Immature natural killer cell (primary cell): ENCODE data around the gene MCOLN2. TPM values are rescaled to one million over a fixed set of nuclear protein-coding genes. Genes with fewer than 3 reads are reported as not detected.

Experiments used
- DNase-seq, 3 donors: peaks; one replicate each; pipeline ENCODE4 v3.0.0; 2022; ENCODE audit warnings: mixed read lengths in 1 of 3
- H3K27ac Mint-ChIP-seq, 6 donors: one replicate each; pipeline ENCODE4 v1.8.0; 2020; ENCODE audit warnings: mixed read lengths in 6 of 6, mild to moderate bottlenecking in 5 of 6, inconsistent platforms in 4 of 6, moderate library complexity in 3 of 6
- H3K27me3 Mint-ChIP-seq, 3 donors: one replicate each; pipeline ENCODE4 v1.8.0; 2020 to 2021; ENCODE audit warnings: low read depth in 3 of 3, mild to moderate bottlenecking in 3 of 3, mixed read lengths in 3 of 3, moderate library complexity in 3 of 3, inconsistent platforms in 1 of 3
- H3K36me3 Mint-ChIP-seq, 3 donors: one replicate each; pipeline ENCODE4 v1.8.0; 2020; ENCODE audit warnings: mixed read lengths in 3 of 3, inconsistent platforms in 2 of 3, mild to moderate bottlenecking in 2 of 3
- H3K4me1 Mint-ChIP-seq, 2 donors: one replicate each; pipeline ENCODE4 v1.8.0; 2020; ENCODE audit warnings: inconsistent platforms in 2 of 2, mild to moderate bottlenecking in 2 of 2, mixed read lengths in 2 of 2, moderate library complexity in 1 of 2
- H3K4me3 Mint-ChIP-seq, 5 donors: one replicate each; pipeline ENCODE4 v1.8.0; 2020; ENCODE audit warnings: mild to moderate bottlenecking in 5 of 5, mixed read lengths in 5 of 5, inconsistent platforms in 3 of 5, moderate library complexity in 3 of 5
- H3K9me3 Mint-ChIP-seq, 6 donors: one replicate each; pipeline ENCODE4 v1.8.0; 2020; ENCODE audit warnings: mild to moderate bottlenecking in 6 of 6, mixed read lengths in 6 of 6, inconsistent platforms in 4 of 6, moderate library complexity in 3 of 6
- polyA plus RNA-seq, 3 donors: library from polyadenylated mRNA; unstranded; fragments of 300-500 nt; fragmentation: Illumina TruSeq; gene quantifications; one replicate each; pipeline ENCODE4 v1.2.3, GENCODE V29; 2021

MCOLN2 gene
- polyA plus RNA-seq, 3 donors from 2014 or later, result 1.4 to 3.8 (median 2.1) TPM

GRCh38 chr1:84971957-84972356 is 25.0 kb downstream of the MCOLN2 start:
- Mint-ChIP-seq H3K27ac (peak overlapping the region in 2 of 6 donors; percentile 65 to 71), H3K4me3 (peak overlapping the region in 1 of 5 donors; percentile 67), H3K4me1 (peaks cover 0 to 10% of the 10 kb centered on the region in 2 donors), H3K36me3 (peaks cover 0 to 5% (median 2%) of the 10 kb centered on the region in 3 donors), H3K27me3 (peaks cover 0 to 2% (median 0%) of the 10 kb centered on the region in 3 donors), H3K9me3 (peaks cover 0 to 1% (median 0%) of the 10 kb centered on the region in 6 donors)
- no peak for DNase-seq

- no peaks in the 10 kb centered on the region for H3K9me3 Mint-ChIP-seq
- H3K27ac Mint-ChIP-seq, result peak overlapping the region in 1 of 6 donors; percentile 53
- H3K4me3 Mint-ChIP-seq, result no peak overlapping the region
- H3K36me3 Mint-ChIP-seq, result peaks cover 0 to 2% (median 0%) of the 10 kb centered on the region in 3 donors
- peaks cover 0 to 10% of the 10 kb centered on the region in 2 donors for H3K4me1 Mint-ChIP-seq
- peaks cover 0 to 2% (median 1%) of the 10 kb centered on the region in 3 donors for H3K27me3 Mint-ChIP-seq
- DNase-seq, result no peak
Measured at GRCh38 chr1:84969489-84970250, 27.2 kb downstream of the MCOLN2 start.

- DNase-seq, result no peak
- Mint-ChIP-seq H3K9me3 (no peaks in the 10 kb centered on the region), H3K36me3 (peaks cover 0 to 2% (median 0%) of the 10 kb centered on the region in 3 donors), H3K4me3 (no peak overlapping the region), H3K27me3 (peaks cover 0 to 2% (median 1%) of the 10 kb centered on the region in 3 donors), H3K27ac (no peak overlapping the region), H3K4me1 (peaks cover 0 to 10% of the 10 kb centered on the region in 2 donors)
Measured at GRCh38 chr1:84968865-84969264, 28.0 kb downstream of the MCOLN2 start.

- H3K36me3 Mint-ChIP-seq, result peaks cover 0 to 7% (median 0%) of the 10 kb centered on the region in 3 donors
- no peak for DNase-seq
- no peaks in the 10 kb centered on the region for H3K9me3 Mint-ChIP-seq
- peaks cover 0 to 2% (median 1%) of the 10 kb centered on the region in 3 donors for H3K27me3 Mint-ChIP-seq
- peaks cover 0 to 10% of the 10 kb centered on the region in 2 donors for H3K4me1 Mint-ChIP-seq
- no peak overlapping the region for H3K4me3 Mint-ChIP-seq
- H3K27ac Mint-ChIP-seq, result no peak overlapping the region
Measured at GRCh38 chr1:84968101-84968500, 28.8 kb downstream of the MCOLN2 start.

- Mint-ChIP-seq H3K4me1 (peaks cover 0 to 7% of the 10 kb centered on the region in 2 donors), H3K4me3 (no peak overlapping the region)
Measured at GRCh38 chr1:84967666-84968065, 29.2 kb downstream of the MCOLN2 start.

GRCh38 chr1:84963021-84963420 is 33.9 kb downstream of the MCOLN2 start:
- H3K36me3 Mint-ChIP-seq, result peaks cover 0 to 4% (median 0%) of the 10 kb centered on the region in 3 donors
- H3K27ac Mint-ChIP-seq, result no peak overlapping the region
- no peak for DNase-seq
- no peak overlapping the region for H3K4me3 Mint-ChIP-seq
- H3K4me1 Mint-ChIP-seq, result no peaks in the 10 kb centered on the region
- peaks cover 0 to 3% (median 1%) of the 10 kb centered on the region in 3 donors for H3K27me3 Mint-ChIP-seq
- no peaks in the 10 kb centered on the region for H3K9me3 Mint-ChIP-seq

More at GRCh38 chr1:84967666-84968065, 29.2 kb downstream of the MCOLN2 start:
- Mint-ChIP-seq H3K27me3 (peaks cover 0 to 2% (median 1%) of the 10 kb centered on the region in 3 donors), H3K27ac (no peak overlapping the region), H3K9me3 (no peaks in the 10 kb centered on the region), H3K36me3 (peaks cover 0 to 7% (median 0%) of the 10 kb centered on the region in 3 donors)
- no peak for DNase-seq

- Mint-ChIP-seq H3K9me3 (no peaks in the 10 kb centered on the region), H3K27me3 (peaks cover 0 to 3% (median 2%) of the 10 kb centered on the region in 3 donors), H3K36me3 (peaks cover 0 to 4% (median 0%) of the 10 kb centered on the region in 3 donors), H3K4me1 (no peaks in the 10 kb centered on the region), H3K4me3 (no peak overlapping the region), H3K27ac (no peak overlapping the region)
- DNase-seq, result no peak
Measured at GRCh38 chr1:84961316-84961715, 35.6 kb downstream of the MCOLN2 start.

GRCh38 chr1:84960371-84960770 is 36.5 kb downstream of the MCOLN2 start:
- no peaks in the 10 kb centered on the region for H3K4me1 Mint-ChIP-seq
- peaks cover 0 to 4% (median 0%) of the 10 kb centered on the region in 3 donors for H3K36me3 Mint-ChIP-seq
- no peak overlapping the region for H3K27ac Mint-ChIP-seq
- no peaks in the 10 kb centered on the region for H3K9me3 Mint-ChIP-seq
- no peak for DNase-seq
- peaks cover 0 to 4% (median 3%) of the 10 kb centered on the region in 3 donors for H3K27me3 Mint-ChIP-seq
- no peak overlapping the region for H3K4me3 Mint-ChIP-seq

GRCh38 chr1:84959294-84959693 is 37.6 kb downstream of the MCOLN2 start:
- Mint-ChIP-seq H3K9me3 (no peaks in the 10 kb centered on the region), H3K27ac (peak overlapping the region in 1 of 6 donors; percentile 37), H3K36me3 (peaks cover 0 to 4% (median 0%) of the 10 kb centered on the region in 3 donors), H3K27me3 (peaks cover 0 to 4% (median 3%) of the 10 kb centered on the region in 3 donors), H3K4me1 (no peaks in the 10 kb centered on the region), H3K4me3 (no peak overlapping the region)
- peak in 1 of 3 donors; percentile 37 for DNase-seq

GRCh38 chr1:84957966-84958365 is 38.9 kb downstream of the MCOLN2 start:
- no peaks in the 10 kb centered on the region for H3K9me3 Mint-ChIP-seq
- H3K4me1 Mint-ChIP-seq, result no peaks in the 10 kb centered on the region
- no peaks in the 10 kb centered on the region for H3K36me3 Mint-ChIP-seq
- no peak for DNase-seq
- H3K4me3 Mint-ChIP-seq, result no peak overlapping the region
- H3K27me3 Mint-ChIP-seq, result peaks cover 2 to 4% (median 3%) of the 10 kb centered on the region in 3 donors
- no peak overlapping the region for H3K27ac Mint-ChIP-seq

GRCh38 chr1:84956655-84957054 is 40.3 kb downstream of the MCOLN2 start:
- Mint-ChIP-seq H3K9me3 (no peaks in the 10 kb centered on the region), H3K4me1 (no peaks in the 10 kb centered on the region), H3K4me3 (no peak overlapping the region), H3K36me3 (no peaks in the 10 kb centered on the region), H3K27ac (no peak overlapping the region), H3K27me3 (peaks cover 3 to 4% (median 3%) of the 10 kb centered on the region in 3 donors)
- no peak for DNase-seq

- no peaks in the 10 kb centered on the region for H3K4me1 Mint-ChIP-seq
Measured at GRCh38 chr1:84956097-84956496, 40.8 kb downstream of the MCOLN2 start.

GRCh38 chr1:84949664-84950063 is 47.2 kb downstream of the MCOLN2 start:
- Mint-ChIP-seq H3K27ac (no peak overlapping the region), H3K36me3 (peaks cover 4 to 10% (median 5%) of the 10 kb centered on the region in 3 donors), H3K4me1 (peaks cover 8 to 16% of the 10 kb centered on the region in 2 donors), H3K4me3 (no peak overlapping the region), H3K9me3 (no peaks in the 10 kb centered on the region), H3K27me3 (peaks cover 4 to 8% (median 4%) of the 10 kb centered on the region in 3 donors)
- DNase-seq, result no peak

More at GRCh38 chr1:84956097-84956496, 40.8 kb downstream of the MCOLN2 start:
- Mint-ChIP-seq H3K27me3 (peaks cover 3 to 4% (median 3%) of the 10 kb centered on the region in 3 donors), H3K27ac (no peak overlapping the region), H3K9me3 (no peaks in the 10 kb centered on the region), H3K36me3 (peaks cover 0 to 2% (median under 1%) of the 10 kb centered on the region in 3 donors), H3K4me3 (no peak overlapping the region)
- DNase-seq, result no peak
